HS-5 (cell line): Measurements from ENCODE around the gene MRTFA.
"Not testable (repeated sequence)": the region's sequence is repeated elsewhere in the genome, so short reads cannot be mapped to it uniquely, and the experiment has no call there.

Experiments
- DNase-seq: peaks from one replicate; pipeline ENCODE4 v3.0.0-alpha.2; 2012; ENCODE audit warnings: low read depth

The MRTFA gene

DNA sequence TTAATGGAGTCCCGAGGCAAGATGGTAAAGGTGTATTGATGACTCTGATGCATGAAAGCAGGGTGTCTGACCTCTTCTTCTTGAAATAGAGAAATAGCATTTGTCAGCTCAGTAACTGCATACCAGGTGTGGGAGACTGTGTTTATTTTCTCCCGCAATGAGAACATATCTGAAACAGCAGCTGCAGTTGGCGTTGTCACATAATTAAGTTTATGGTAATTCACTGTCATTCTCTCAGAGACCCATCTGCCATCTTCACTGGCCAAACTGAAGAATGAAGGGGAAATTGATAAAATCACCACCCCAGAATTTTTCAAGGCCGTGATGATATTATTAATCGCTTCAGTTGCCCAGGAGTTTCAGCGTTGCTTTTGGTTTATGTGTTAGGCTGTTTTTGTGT, 22.6 kb upstream of the MRTFA start:
- DNase-seq = no peak

GRCh38 chr22:40656651-40657050, 20.1 kb upstream of the MRTFA start:
- DNase-seq = not testable (repeated sequence)

DNA sequence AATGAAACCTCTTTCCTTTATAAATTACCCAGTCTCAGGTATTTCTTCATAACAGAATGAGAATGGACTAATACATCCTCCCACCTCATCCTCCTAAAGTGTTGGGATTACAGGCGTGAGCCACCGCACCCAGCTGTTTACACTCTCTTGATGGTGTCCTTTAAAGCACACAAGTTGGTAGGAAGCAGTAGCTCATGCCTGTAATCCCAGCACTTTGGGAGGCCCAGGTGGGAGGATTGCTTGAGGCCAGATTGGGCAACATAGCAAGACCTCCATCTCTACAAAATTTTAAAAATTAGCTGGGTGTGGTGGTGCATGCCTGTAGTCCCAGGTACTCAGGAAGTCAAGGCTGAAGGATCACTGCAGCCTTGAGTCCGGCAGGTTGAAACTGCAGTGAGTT, 19.4 kb upstream of the MRTFA start:
- not testable (repeated sequence) for DNase-seq

GRCh38 chr22:40654522-40655167, 18.1 kb upstream of the MRTFA start:
- DNase-seq = no peak

- DNase-seq = no peak
These were observed 16.8 kb upstream of the MRTFA start for GRCh38 chr22:40653361-40653760.

GRCh38 chr22:40651563-40652501, 15.3 kb upstream of the MRTFA start:
- DNase-seq = peak; percentile 96

- DNase-seq = no peak
These were observed 14.5 kb upstream of the MRTFA start for GRCh38 chr22:40651057-40651456.

GRCh38 chr22:40648386-40648785, 11.9 kb upstream of the MRTFA start:
- no peak for DNase-seq

DNA sequence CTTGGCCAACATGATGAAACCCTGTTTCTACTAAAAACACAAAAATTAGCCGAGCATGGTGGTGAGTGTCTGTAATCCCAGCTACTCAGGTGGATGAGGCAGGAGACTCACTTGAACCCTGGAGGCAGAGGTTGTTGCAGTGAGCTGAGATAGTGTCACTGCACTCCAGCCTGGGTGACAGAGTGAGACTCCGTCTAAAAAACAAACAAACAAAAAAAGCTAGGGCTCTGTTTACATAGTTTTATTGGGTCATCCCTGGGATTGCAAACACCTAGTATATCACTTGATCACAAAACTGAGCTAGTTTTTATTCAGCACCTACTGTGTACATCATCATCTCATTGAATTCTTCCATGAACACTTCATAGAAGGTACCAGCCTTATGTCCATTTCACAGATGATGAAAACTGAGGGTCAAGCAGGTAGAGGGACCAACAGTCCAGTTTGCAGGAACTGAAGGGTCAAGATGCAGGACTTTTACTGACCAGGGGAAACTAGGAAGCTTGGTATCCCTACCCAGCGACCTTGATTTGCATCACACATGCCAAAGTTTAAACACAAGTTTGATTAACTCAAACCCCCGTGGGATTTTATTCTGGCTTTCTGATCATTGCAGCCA, 9.2 kb upstream of the MRTFA start:
- DNase-seq = no peak

DNA sequence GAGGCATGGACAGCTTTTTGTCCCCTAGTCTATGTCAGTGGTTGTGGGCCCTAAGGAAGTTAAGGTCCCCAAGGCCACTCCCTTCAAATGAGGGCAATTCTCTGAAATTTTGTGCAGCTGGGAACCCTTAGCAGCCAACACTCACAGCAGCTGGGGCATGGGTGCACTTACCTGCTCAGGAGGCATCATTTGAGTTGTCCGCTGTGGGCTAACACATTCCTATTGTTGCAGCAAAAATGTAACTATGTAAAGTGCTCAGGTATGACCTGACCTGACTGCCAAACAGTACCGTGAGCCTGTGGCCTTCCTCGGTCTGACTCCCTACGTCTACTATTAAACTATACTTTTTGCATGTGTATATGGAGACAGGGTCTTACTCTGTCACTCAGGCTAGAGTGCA, 5.8 kb upstream of the MRTFA start:
- no peak for DNase-seq

GRCh38 chr22:40641269-40641668, 4.8 kb upstream of the MRTFA start:
- DNase-seq = no peak

DNA sequence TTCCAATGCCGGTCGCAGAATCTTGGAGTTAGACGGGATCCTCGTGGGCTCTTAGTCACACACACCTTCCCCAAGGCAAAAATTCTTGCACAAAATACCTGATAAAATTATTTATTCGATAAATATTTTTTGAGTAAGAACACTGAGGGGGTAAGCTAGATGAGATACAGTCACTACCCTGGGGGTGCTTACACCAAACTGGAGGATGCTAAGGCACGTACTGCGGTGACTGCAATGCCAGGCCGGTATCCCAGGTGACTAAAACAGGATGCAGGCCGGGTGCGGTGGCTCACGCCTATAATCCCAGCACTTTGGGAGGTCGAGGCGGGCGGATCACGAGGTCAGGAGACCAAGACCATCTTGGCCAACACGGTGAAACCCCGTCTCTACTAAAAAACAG, 1.7 kb upstream of the MRTFA start:
- DNase-seq = no peak

DNA sequence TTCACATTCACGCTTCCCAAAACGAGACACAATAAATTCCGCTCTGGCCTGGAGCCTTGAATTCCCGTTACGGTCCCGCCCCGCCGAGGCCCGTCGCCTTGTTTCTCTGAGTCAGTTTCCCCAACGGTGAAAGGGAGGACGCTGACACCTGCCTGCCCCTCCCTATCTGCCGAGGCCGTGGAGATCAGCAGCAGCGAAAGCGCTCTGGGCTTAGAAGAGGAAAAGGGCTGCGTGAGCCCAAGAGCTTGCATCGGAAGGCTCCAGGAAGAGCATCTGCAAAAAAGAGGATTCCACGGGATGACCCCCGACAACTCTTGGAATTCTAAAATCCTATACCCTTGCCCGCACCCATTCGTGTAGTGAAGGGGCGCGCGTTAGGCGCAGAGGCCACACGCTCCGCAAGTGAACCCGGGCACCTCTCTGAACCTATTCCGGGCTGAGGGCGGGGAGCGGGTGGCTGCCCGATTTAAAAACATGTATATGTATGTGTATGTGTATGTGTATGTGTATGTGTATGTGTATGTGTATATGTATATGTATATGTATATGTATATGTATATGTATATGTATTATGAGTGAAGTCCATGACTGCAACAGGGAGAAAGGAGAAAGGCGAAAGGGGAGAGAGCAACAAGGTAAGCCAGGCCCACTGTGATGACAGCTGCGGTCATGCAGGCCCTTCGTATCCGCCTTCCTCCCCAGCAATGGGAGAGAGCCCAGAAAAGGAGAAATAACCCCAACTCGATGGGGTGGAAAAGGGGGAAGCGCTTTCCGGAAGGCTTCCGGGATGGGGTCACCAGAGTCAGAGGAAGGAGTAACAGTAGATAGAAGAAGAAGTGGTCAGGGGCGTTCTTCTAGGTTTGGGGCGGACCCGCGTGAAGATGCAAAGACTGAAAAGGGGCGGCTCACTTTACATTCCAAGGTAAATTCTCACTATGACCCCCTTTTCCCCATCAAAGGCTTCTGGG, 948 bp upstream of the MRTFA start:
- DNase-seq = no peak

GRCh38 chr22:40635940-40636379, 559 bp downstream of the MRTFA start:
- DNase-seq = no peak

GRCh38 chr22:40635043-40635939, 1.2 kb downstream of the MRTFA start:
- no peak for DNase-seq

GRCh38 chr22:40634119-40634903, 2.2 kb downstream of the MRTFA start:
- no peak for DNase-seq

DNA sequence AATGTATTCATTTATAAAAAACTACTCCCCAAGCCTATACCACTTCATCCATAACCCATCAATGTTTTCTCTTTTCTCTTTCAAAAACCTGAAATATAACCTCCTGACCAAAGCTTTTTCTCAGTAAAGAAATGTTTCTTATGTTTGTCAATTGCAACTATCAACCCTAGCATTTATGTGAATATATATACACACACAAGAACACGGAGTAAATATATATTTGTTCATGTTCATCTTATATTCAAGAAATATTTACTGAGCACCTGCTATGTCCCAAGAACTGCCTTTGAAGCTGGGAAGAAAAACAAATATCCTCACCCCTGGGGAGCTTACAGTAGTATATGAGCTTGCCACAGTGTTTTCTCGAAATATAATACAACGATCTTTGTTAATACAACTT, 3.5 kb downstream of the MRTFA start:
- DNase-seq = no peak

- DNase-seq = no peak
These were observed 4.6 kb downstream of the MRTFA start for GRCh38 chr22:40631925-40632324.

DNA sequence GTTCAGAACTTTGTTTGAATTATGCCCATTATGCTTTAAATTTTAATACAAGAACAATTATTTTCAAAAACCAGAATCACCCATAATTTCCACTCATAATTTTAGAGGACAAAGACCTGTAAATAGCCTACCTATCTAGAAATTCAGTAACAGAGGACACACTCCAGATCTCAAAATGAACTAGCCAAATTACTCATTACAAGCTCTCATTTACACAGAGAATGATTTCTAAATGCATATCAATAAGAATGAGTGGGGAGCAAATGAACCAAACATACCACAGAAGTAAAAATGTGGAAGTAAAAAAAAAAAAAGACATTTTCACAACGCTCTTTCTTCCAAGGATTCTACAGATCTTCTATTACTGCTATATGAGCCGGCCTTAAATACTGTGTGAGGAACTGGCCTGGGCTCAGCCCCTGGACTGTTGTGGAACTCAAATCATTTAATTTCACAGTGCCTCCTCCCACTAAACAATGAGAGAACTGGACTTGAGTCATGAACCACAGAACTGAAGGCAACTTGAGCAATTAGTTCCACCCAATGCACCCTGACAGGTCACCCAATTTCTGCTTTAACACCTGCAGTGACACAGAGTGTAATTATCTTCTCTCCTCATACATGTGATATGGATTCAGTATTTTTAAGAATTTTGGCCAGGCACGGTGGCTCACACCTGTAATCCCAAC, 8.0 kb downstream of the MRTFA start:
- DNase-seq = no peak
